Measurements from ENCODE around the gene PRPF38A.

- TF ChIP-seq ATF2 (CRISPR knock-in tag; IDR thresholded peaks at IDR 0.05; ENCODE audit: borderline replicate concordance, low read depth), result no peak
- TF ChIP-seq NR2C2 (CRISPR knock-in tag; IDR thresholded peaks at IDR 0.05), result no peak
- TF ChIP-seq CTCF (IDR thresholded peaks at IDR 0.05), result no peak
- no peak for TF ChIP-seq ZBTB43 (CRISPR knock-in tag; IDR thresholded peaks at IDR 0.05)
- TF ChIP-seq SP1 (CRISPR knock-in tag; conservative IDR thresholded peaks at IDR 0.05), result no peak
- TF ChIP-seq SOX15 (CRISPR knock-in tag; IDR thresholded peaks at IDR 0.05), result no peak
- TF ChIP-seq FOXK1 (CRISPR knock-in tag; IDR thresholded peaks at IDR 0.05), result no peak
- no peak for TF ChIP-seq USF1 (CRISPR knock-in tag; IDR thresholded peaks at IDR 0.05)
- no peak for TF ChIP-seq ZNF396 (CRISPR knock-in tag; IDR thresholded peaks at IDR 0.05; ENCODE audit: borderline replicate concordance)
- no peak for TF ChIP-seq SMAD3 (CRISPR knock-in tag; IDR thresholded peaks at IDR 0.05; ENCODE audit: borderline replicate concordance)
- no peak for TF ChIP-seq GABPB1 (CRISPR knock-in tag; IDR thresholded peaks at IDR 0.05)
- TF ChIP-seq FOXP4 (CRISPR knock-in tag; IDR thresholded peaks at IDR 0.05), result no peak
- no peak for TF ChIP-seq FOXJ3 (CRISPR knock-in tag; IDR thresholded peaks at IDR 0.05; ENCODE audit: borderline replicate concordance)
- no peak for TF ChIP-seq FOXP1 (CRISPR knock-in tag; IDR thresholded peaks at IDR 0.05; ENCODE audit: borderline replicate concordance)
Observed at GRCh38 chr1:52402860-52403240, 1.6 kb upstream of the PRPF38A start.
